Neural cell (in vitro differentiated cells): ENCODE measurements around the gene TNFRSF13B.
"Not testable (repeated sequence)": the region's sequence is repeated elsewhere in the genome, so short reads cannot be mapped to it uniquely, and the experiment has no call there.

Source experiments
- EP300 ChIP-seq: fragments of 450-650 bp; conservative IDR thresholded peaks from 2 replicates; pipeline ENCODE4 v1.6.1; 2014; ENCODE audit warnings: antibody characterized with exemption, mild to moderate bottlenecking, moderate library complexity; ENCODE audit not compliant: poor library complexity, severe bottlenecking
- EZH2 ChIP-seq: fragments of 200-600, 300-800 bp; shearing (Covaris generic), sonication (generic); IDR thresholded peaks from 2 replicates; pipeline ENCODE4 v1.6.1; 2014; ENCODE audit warnings: antibody characterized with exemption, low read length, borderline replicate concordance, mild to moderate bottlenecking; ENCODE audit not compliant: insufficient read depth, poor library complexity, severe bottlenecking
- MXI1 ChIP-seq: fragments of 450-650 bp; conservative IDR thresholded peaks from 2 replicates; pipeline ENCODE4 v1.6.1; 2014; ENCODE audit warnings: antibody characterized with exemption, mild to moderate bottlenecking; ENCODE audit not compliant: poor library complexity, severe bottlenecking
- POLR2AphosphoS5 ChIP-seq: IDR thresholded peaks from 2 replicates; pipeline ENCODE4 v1.6.1; 2012
- RAD21 ChIP-seq: fragments of 450-650 bp; conservative IDR thresholded peaks from 2 replicates; pipeline ENCODE4 v1.6.1; 2014; ENCODE audit warnings: antibody characterized with exemption, mild to moderate bottlenecking, moderate library complexity
- REST ChIP-seq: IDR thresholded peaks from 2 replicates; pipeline ENCODE4 v1.6.1; 2012; ENCODE audit warnings: borderline replicate concordance
- SMC3 ChIP-seq: fragments of 450-650 bp; conservative IDR thresholded peaks from 2 replicates; pipeline ENCODE4 v1.6.1; 2014; ENCODE audit warnings: antibody characterized with exemption, mild to moderate bottlenecking, moderate library complexity; ENCODE audit not compliant: poor library complexity
- TAF1 ChIP-seq: IDR thresholded peaks from 2 replicates; pipeline ENCODE4 v1.6.1; 2012; ENCODE audit warnings: low read depth
- TF ChIP-seq, protein P1 (sequence below): fragments of 450-650 bp; IDR thresholded peaks from 2 replicates; pipeline ENCODE4 v1.5.1; 2014; ENCODE audit warnings: antibody characterized with exemption, mild to moderate bottlenecking, moderate library complexity; ENCODE audit not compliant: poor library complexity, severe bottlenecking

- TF ChIP-seq EP300, POLR2AphosphoS5, EZH2, MXI1, REST, RAD21, TAF1, SMC3: not testable (repeated sequence)
- TF ChIP-seq, protein P1, sequence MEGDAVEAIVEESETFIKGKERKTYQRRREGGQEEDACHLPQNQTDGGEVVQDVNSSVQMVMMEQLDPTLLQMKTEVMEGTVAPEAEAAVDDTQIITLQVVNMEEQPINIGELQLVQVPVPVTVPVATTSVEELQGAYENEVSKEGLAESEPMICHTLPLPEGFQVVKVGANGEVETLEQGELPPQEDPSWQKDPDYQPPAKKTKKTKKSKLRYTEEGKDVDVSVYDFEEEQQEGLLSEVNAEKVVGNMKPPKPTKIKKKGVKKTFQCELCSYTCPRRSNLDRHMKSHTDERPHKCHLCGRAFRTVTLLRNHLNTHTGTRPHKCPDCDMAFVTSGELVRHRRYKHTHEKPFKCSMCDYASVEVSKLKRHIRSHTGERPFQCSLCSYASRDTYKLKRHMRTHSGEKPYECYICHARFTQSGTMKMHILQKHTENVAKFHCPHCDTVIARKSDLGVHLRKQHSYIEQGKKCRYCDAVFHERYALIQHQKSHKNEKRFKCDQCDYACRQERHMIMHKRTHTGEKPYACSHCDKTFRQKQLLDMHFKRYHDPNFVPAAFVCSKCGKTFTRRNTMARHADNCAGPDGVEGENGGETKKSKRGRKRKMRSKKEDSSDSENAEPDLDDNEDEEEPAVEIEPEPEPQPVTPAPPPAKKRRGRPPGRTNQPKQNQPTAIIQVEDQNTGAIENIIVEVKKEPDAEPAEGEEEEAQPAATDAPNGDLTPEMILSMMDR = not testable (repeated sequence)
Observed at GRCh38 chr17:16893527-16893926, 78.4 kb downstream of the TNFRSF13B start.
